HepG2 (cell line): ENCODE measurements around the gene TCOF1.

ENCODE experiments used
- ATF7 ChIP-seq, 2 experiments: fragments of 450-650 bp in 1 of 2; sonication (generic) in 1 of 2; formaldehyde crosslinking in 1 of 2; IDR thresholded peaks; 2 replicates each; pipeline versions ENCODE4 v1.4.0 to v1.6.1; 2016 to 2020; ENCODE audit warnings: antibody characterized with exemption in 1 of 2, mild to moderate bottlenecking in 1 of 2, missing genetic modification reagents in 1 of 2
- CEBPB ChIP-seq: IDR thresholded peaks from 2 replicates; pipeline ENCODE4 v1.6.1; 2011; ENCODE audit warnings: low read depth, low read length, improper control_type of control experiment, borderline replicate concordance
- CTCF ChIP-seq: sonication (generic); formaldehyde crosslinking; IDR thresholded peaks from 2 replicates; pipeline ENCODE4 v1.5.0; 2020; ENCODE audit warnings: mild to moderate bottlenecking, missing genetic modification reagents, moderate library complexity
- ETV6 ChIP-seq: sonication (generic); formaldehyde crosslinking; conservative IDR thresholded peaks from 2 replicates; pipeline ENCODE4 v1.4.0; 2020; ENCODE audit warnings: missing genetic modification reagents
- GTF2F1 ChIP-seq: fragments of 150-350 bp; IDR thresholded peaks from 2 replicates; pipeline ENCODE4 v1.6.1; 2014; ENCODE audit warnings: low read length
- JUND ChIP-seq: sonication (generic); formaldehyde crosslinking; IDR thresholded peaks from 2 replicates; pipeline ENCODE4 v1.8.0; 2022; ENCODE audit warnings: mild to moderate bottlenecking, missing genetic modification reagents
- RAD21 ChIP-seq: fragments of 450-650 bp; formaldehyde crosslinking; IDR thresholded peaks from 2 replicates; pipeline ENCODE4 v1.5.0; 2020; ENCODE audit warnings: mild to moderate bottlenecking
- U2AF1 ChIP-seq: fragments of 200-400 bp; formaldehyde crosslinking; optimal IDR thresholded peaks from 2 replicates; pipeline ENCODE3; 2017; ENCODE audit warnings: mild to moderate bottlenecking, low read depth, low read length
- ZNF740 ChIP-seq: sonication (generic); formaldehyde crosslinking; IDR thresholded peaks from 2 replicates; pipeline ENCODE4 v1.4.0; 2020; ENCODE audit warnings: missing genetic modification reagents

- TF ChIP-seq JUND (CRISPR knock-in tag): no peak
- TF ChIP-seq ATF7 (IDR thresholded peaks at IDR 0.05): no peak
- TF ChIP-seq ATF7 (CRISPR knock-in tag; IDR thresholded peaks at IDR 0.05): no peak
- no peak for TF ChIP-seq CTCF (CRISPR knock-in tag)
- TF ChIP-seq RAD21 (CRISPR knock-in tag): no peak
- TF ChIP-seq CEBPB: no peak
- no peak for TF ChIP-seq ZNF740 (CRISPR knock-in tag)
- no peak for TF ChIP-seq GTF2F1
- TF ChIP-seq ETV6 (CRISPR knock-in tag): no peak
- no peak for TF ChIP-seq U2AF1
These were observed 48.7 kb downstream of the TCOF1 start for GRCh38 chr5:150406103-150406722.
